GM12891 (cell line): ENCODE data around the gene PLCE1.

Experiments
- PAX5 ChIP-seq: IDR thresholded peaks from 2 replicates; pipeline ENCODE4 v1.6.1; 2011; ENCODE audit warnings: low read length, moderate library complexity, mild to moderate bottlenecking; ENCODE audit not compliant: insufficient read depth, severe bottlenecking
- POLR2A ChIP-seq: IDR thresholded peaks from 2 replicates; pipeline ENCODE4 v1.6.1; 2011; ENCODE audit warnings: low read depth, low read length, control low read depth
- POLR2AphosphoS5 ChIP-seq: IDR thresholded peaks from 2 replicates; pipeline ENCODE4 v1.6.1; 2011; ENCODE audit warnings: low read depth, low read length, control low read depth
- POU2F2 ChIP-seq: IDR thresholded peaks from 2 replicates; pipeline ENCODE4 v1.6.1; 2011; ENCODE audit warnings: low read depth, mild to moderate bottlenecking, control low read depth, low read length, moderate library complexity
- TAF1 ChIP-seq: IDR thresholded peaks from 2 replicates; pipeline ENCODE4 v1.6.1; 2011; ENCODE audit warnings: low read depth, low read length, control low read depth

- TF ChIP-seq POLR2A: no peak
- no peak for TF ChIP-seq POU2F2
- TF ChIP-seq TAF1: no peak
- TF ChIP-seq POLR2AphosphoS5: no peak
- TF ChIP-seq PAX5: no peak
These were observed 43.0 kb downstream of the PLCE1 start for GRCh38 chr10:94036766-94037033.
